ENCODE measurements around the gene COL5A1. TPM values are rescaled to one million over a fixed set of nuclear protein-coding genes. Genes with fewer than 3 reads are reported as not detected.

COL5A1 gene
- total RNA-seq, 2 donors from 2014 or later = 10.9 to 21.7 TPM

DNA sequence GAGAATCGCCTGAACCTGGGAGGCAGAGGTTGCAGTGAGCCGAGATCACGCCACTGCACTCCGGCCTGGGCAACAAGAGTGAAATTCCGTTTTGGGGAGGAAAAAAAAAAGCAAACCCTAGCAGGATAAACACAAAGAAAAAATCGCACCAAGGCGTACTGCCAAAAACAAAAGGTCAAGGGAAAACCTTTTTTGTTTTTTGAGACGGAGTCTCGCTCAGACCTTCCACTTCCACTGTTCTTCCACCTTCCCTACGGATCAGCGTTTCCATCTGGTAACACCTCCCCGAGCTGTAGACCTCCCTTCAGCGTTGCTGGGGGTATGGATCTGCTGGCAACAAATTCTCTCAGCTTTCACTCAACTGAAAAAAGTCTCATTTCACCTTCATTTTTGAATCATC, 218.9 kb downstream of the COL5A1 start:
- Histone ChIP-seq H3K9ac (ENCODE audit: low read depth in 2 of 2, low read length in 2 of 2) (no peak overlapping the region), H3K27ac (no peak overlapping the region), H3K9me3 (no peaks in the 10 kb centered on the region), H3K4me3 (no peak overlapping the region), H3K4me1 (no peaks in the 10 kb centered on the region), H3K27me3 (no peaks in the 10 kb centered on the region), H3K36me3 (no peaks in the 10 kb centered on the region)
- TF ChIP-seq, protein P1, sequence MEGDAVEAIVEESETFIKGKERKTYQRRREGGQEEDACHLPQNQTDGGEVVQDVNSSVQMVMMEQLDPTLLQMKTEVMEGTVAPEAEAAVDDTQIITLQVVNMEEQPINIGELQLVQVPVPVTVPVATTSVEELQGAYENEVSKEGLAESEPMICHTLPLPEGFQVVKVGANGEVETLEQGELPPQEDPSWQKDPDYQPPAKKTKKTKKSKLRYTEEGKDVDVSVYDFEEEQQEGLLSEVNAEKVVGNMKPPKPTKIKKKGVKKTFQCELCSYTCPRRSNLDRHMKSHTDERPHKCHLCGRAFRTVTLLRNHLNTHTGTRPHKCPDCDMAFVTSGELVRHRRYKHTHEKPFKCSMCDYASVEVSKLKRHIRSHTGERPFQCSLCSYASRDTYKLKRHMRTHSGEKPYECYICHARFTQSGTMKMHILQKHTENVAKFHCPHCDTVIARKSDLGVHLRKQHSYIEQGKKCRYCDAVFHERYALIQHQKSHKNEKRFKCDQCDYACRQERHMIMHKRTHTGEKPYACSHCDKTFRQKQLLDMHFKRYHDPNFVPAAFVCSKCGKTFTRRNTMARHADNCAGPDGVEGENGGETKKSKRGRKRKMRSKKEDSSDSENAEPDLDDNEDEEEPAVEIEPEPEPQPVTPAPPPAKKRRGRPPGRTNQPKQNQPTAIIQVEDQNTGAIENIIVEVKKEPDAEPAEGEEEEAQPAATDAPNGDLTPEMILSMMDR (IDR thresholded peaks at IDR 0.05) = no peak
- intact Hi-C loops (cut with DNase I) = no loop called here
- no peak for DNase-seq

DNA sequence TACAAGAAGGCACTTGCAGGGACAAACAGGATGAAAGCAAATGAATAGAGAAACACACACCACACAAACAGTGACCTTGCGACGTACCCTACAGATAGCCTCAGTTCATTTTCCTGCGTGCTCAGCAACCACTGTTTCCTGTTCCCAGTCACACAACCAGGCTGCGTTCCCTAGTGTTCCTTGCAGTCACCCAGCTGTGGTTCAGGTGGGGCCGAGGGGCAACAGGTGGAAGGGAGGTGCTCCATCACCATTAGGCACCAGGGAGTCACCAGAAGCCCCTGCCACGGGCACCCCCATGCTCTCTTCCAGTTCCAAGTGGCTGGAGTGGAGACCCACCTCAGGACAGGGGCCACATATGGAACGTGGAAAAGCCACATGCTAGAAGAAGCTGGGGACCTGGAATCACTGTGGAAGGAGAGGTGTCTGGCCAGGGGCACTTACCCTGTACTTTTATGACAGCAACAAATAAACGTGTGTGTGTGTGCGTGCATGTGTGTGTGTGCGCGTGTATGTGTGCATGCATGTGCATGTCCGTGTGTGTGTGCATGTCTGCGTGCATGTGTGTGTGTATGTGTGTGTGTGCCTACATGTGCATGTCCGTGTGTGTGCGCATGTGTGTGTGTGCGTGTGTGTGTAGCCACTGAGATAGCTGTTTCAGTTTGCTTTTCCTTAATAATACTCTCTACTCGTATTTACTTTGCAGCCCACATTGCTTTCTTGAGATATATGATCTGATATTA, 220.2 kb downstream of the COL5A1 start:
- no peaks in the 10 kb centered on the region for H3K27me3 ChIP-seq
- intact Hi-C loops (cut with DNase I) = no loop called here

DNA sequence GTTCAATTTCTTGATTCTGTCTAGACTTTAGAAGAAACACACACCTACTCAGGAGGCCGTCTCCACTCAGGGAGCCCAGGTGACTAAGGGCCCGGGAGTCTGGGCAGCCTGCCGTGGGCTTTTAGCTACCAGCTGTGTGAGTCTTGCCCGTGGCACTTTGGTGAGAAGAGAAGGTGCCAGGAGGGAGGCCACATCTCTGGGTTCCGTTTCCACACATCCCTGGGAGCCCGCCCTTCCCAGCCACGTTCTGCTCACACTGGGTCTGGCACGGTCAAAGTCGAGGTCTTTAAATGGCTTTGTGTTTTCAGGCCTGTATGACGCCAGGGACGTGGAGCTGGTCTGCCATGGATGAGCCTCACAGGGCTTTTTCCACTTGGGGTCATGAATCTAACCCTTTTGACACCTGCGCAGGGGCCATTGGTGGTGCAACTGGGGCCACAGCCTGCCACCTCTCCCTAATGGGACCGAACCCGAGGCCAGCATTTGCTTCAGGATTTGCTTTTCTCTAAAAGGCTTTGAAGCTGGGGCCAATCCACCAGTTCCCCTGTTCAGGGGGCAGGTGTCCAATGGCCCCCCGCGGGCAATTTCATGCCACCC, 221.8 kb downstream of the COL5A1 start:
- Histone ChIP-seq H3K9ac (ENCODE audit: low read depth in 2 of 2, low read length in 2 of 2) (no peak overlapping the region), H3K27ac (no peak overlapping the region), H3K4me1 (no peaks in the 10 kb centered on the region), H3K27me3 (no peaks in the 10 kb centered on the region), H3K9me3 (no peaks in the 10 kb centered on the region), H3K36me3 (no peaks in the 10 kb centered on the region), H3K4me3 (no peak overlapping the region)
- no peak for DNase-seq
- TF ChIP-seq, protein P1 (IDR thresholded peaks at IDR 0.05) = no peak
- intact Hi-C loops (cut with DNase I) = no loop called here

More for the DNA sequence above, 220.2 kb downstream of the COL5A1 start:
- TF ChIP-seq, protein P1 (IDR thresholded peaks at IDR 0.05) = no peak
- Histone ChIP-seq H3K9ac (ENCODE audit: low read depth in 2 of 2, low read length in 2 of 2) (no peak overlapping the region), H3K4me3 (no peak overlapping the region), H3K36me3 (no peaks in the 10 kb centered on the region), H3K27ac (no peak overlapping the region), H3K9me3 (no peaks in the 10 kb centered on the region), H3K4me1 (no peaks in the 10 kb centered on the region)
- DNase-seq = no peak

DNA sequence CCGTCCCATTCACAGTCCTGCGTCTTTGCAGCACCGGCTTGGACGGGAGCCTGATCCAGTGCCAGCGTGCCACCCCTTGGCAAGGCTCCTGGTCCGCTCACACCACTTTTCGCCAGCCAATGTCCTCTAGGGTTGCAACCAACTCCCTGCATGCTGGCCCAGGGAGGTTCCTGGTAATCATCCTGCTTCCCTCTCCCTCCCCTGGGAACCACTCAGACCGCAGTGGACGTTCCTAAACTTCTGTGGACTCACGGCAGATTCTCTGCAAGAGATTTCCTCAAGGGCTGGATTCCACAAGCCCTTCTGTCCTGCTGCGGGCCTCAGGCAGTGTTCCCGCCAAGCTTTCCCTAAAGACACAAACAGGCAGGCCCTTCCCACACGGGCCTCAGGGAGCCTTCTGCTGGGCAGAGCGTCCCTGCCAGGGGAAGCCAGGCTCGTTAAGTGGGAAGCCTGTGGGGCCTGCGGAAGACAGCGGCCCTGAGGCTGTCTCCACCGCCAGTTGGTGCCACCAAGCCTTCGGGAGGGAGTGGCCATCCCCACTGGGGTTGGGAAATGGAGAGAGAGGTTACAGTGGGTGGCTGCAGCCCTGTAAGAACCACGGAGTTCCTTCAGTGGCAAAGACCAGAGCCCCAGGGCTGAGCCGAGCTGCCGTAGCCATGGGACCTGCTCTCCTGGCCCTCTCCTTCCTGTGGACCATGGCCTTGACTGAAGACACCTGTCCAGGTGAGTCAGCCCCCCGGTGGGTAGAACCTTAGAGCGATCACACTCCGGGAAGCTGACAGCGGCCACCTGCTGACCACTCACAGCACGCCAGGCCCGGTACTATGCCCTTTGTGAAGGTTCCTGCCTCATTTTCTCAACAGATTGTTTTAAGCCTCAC, 222.6 kb downstream of the COL5A1 start:
- Histone ChIP-seq H3K4me1 (no peaks in the 10 kb centered on the region), H3K27me3 (no peaks in the 10 kb centered on the region), H3K4me3 (no peak overlapping the region), H3K36me3 (no peaks in the 10 kb centered on the region), H3K9me3 (no peaks in the 10 kb centered on the region), H3K9ac (ENCODE audit: low read depth in 2 of 2, low read length in 2 of 2) (no peak overlapping the region), H3K27ac (no peak overlapping the region)
- no peak for DNase-seq
- intact Hi-C loops (cut with DNase I) = no loop called here
- TF ChIP-seq, protein P1 (IDR thresholded peaks at IDR 0.05) = no peak

- H3K27me3 ChIP-seq = no peaks in the 10 kb centered on the region
- no peaks in the 10 kb centered on the region for H3K9me3 ChIP-seq
- no peaks in the 10 kb centered on the region for H3K36me3 ChIP-seq
- H3K9ac ChIP-seq (ENCODE audit: low read depth in 2 of 2, low read length in 2 of 2) = no peak overlapping the region
- intact Hi-C loops (cut with DNase I) = no loop called here
- H3K4me3 ChIP-seq = no peak overlapping the region
- TF ChIP-seq, protein P1 (IDR thresholded peaks at IDR 0.05) = no peak
- DNase-seq = no peak
- no peaks in the 10 kb centered on the region for H3K4me1 ChIP-seq
- no peak overlapping the region for H3K27ac ChIP-seq
Observed at GRCh38 chr9:134864821-134865190, 223.2 kb downstream of the COL5A1 start.

Data from colonic mucosa (tissue), 4 donors.